GM21367 (cell line): ENCODE data around the gene FAM111A.
A peak's percentile ranks its signal among the peaks of the same experiment; 100 is the strongest.

ENCODE experiments used
- ATAC-seq: cut with Tn5 transposase; IDR thresholded peaks from one replicate; pipeline ENCODE4 v1.9.1; 2021; ENCODE audit not compliant: unreplicated experiment

The FAM111A gene

DNA sequence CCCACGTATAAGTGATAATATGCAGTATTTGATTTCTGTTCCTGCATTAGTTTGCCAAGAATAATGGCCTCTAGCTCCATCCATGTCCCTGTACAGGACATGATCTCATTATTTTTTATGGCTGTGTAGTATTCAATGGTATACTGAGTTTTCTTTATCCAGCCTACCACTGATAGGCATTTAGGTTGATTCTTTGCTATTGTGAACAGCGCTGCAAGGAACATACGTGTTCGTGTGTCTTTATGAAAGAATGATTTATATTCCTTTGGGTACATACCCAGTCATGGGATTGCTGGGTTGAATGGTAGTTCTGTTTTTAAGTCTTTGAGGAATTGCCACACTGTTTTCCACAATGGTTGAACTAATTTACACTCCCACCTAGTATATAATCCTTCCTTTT lies 1.5 kb upstream of the FAM111A start:
- ATAC-seq = no peak

DNA sequence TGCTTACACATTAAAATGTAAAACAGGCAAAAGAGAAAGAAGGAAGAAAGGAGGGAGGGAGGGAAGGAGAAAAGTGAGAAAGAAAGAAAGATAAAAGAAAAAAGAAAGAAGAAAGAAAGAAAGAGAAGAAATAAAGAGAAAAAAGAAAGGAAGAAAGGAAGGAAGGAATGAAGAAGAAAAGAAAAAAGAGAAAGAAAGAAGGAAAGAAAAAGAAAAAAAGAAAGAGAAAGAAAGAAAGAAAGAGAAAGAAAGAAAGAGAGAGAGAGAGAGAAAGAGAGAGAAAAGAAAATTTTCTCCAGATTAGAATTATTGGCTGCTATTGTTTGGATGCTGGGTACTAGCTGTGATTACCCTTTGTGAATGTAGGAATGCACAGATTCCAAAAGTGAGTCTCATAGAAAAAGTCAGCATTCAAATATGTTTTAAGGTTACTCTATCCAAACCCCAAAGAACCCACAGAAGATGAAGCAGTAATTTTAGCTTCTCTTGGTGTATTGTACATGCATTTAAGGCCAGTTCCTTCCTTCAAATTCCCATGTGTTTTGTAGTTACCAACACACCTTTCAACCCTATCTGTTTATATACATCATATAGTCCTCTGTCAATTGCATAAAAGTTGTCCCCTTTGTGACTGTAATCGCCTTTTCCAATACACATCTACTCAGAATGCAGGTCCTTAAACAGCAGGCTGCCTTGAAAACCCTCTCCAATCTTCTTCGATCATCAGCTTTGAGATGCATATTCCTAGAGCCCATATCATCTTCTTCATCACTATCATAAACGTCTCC lies 789 bp upstream of the FAM111A start:
- no peak for ATAC-seq

- no peak for ATAC-seq
Measured at GRCh38 chr11:59144096-59144495, 1.4 kb downstream of the FAM111A start.

DNA sequence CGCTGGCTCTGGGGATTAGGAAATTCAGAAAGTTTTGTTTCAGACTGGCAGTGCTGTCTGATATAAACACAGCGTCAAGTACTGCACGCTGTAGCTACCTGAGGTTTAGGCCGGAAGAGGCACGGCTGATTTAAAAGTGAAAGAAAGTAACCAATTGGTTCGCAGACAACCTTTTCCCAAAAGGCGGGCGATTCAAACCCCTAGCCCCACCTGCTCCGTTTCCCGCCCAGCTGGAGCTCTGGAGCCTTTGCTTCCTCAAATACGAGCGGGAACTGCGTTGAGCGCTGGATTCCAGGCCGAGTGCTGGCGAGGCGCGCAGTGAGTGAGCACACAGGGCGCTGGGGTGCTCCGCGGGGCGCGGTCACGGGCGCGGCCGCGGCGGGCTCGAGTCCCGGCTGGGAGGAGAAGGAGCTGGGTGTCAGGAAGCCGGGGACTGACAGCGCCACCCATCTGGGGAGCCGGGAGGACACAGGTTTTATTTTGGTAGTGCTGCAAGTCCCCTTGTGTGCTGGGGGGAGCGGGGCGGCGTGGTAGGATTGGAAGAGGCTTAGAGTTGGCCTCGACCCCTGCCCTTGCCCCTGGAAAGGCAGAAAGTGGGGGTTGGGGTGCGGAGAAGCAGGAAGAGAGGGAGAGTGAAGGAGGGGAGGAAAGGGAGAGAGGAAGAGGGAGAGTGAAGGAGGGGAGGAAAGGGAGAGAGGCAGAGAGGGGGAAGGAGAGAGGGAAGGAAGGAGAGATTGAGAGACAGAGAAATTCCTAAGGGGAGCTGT lies 2.1 kb downstream of the FAM111A start:
- ATAC-seq = peak; percentile 43

GRCh38 chr11:59145534-59145933 lies 2.9 kb downstream of the FAM111A start:
- ATAC-seq = no peak

DNA sequence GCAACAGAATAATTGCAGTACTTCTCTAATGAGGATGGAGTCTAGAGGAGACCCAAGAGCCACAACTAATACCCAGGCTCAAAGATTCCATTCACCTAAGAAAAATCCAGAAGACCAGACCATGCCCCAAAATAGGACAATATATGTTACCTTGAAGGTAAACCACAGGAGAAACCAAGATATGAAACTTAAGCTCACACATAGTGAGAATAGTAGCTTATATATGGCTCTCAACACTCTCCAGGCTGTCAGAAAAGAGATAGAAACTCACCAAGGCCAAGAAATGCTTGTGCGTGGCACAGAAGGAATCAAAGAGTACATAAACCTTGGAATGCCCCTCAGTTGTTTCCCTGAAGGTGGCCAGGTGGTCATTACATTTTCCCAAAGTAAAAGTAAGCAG lies 9.1 kb downstream of the FAM111A start:
- ATAC-seq = peak; percentile 44

DNA sequence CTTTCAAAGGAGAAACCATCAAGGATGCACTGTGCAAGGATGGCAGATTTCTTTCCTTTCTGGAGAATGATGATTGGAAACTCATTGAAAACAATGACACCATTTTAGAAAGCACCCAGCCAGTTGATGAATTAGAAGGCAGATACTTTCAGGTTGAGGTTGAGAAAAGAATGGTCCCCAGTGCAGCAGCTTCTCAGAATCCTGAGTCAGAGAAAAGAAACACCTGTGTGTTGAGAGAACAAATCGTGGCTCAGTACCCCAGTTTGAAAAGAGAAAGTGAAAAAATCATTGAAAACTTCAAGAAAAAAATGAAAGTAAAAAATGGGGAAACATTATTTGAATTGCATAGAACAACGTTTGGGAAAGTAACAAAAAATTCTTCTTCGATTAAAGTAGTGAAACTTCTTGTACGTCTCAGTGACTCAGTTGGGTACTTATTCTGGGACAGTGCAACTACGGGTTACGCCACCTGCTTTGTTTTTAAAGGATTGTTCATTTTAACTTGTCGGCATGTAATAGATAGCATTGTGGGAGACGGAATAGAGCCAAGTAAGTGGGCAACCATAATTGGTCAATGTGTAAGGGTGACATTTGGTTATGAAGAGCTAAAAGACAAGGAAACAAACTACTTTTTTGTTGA lies 9.8 kb downstream of the FAM111A start:
- ATAC-seq = peak; percentile 72

DNA sequence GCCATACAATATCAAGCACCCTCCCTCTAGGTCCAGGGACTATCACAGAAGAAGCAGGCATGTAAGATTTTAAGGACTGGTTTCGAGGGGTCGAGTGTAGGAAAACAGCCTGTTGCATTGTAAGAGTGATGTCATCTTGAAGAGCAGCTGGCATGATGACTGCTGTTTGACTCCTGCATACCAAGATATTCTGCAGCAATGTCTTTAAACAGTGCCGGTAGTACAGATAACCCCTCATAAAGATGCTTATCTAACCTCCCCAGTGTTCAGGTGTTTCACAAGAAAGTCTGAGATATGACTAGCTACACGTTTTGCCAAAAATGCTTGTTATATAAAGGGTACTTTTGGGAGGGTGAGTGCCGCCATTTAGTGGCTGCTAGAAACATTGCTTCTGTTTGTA lies 12.0 kb downstream of the FAM111A start:
- no peak for ATAC-seq

GRCh38 chr11:59157433-59157832 lies 14.8 kb downstream of the FAM111A start:
- no peak for ATAC-seq

DNA sequence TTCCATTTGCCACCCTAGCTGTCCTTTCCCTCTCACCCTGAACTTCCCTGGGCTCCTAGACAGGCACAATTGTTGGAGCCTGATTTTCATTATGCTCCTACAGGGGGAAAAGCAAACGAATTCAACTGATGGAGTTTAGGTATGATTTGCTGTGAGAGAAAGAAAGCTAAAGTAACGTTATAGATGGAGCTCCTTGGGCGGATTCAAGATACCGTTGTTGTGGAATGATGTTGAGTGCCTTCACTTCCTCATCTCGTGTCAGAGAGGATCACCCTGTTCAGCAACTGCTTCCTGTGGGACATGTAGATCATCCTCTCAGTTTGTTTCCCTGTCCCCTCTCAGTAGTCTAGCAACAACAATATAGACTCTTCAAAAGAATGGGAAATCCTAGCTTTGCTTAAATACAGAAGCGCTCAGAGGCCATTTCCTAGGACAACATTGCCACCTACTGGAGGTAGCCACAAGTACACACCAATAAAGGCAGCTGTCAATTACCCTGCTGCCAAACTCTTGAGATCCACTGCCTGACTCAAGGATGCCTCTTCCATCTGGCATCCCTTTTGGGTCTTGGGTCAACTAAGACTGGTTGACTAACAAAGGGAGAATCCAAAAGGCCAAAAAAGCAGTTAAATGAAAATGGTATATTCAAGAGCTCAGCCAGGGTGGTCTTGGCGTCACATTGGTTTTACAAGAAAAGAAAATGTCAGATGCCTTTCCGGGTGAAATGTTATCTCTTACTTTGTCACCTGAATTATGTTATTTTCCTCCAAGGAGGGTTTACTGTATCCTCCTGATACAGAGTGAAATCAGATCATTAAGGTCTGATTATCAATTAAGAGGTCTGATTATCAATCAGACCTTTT lies 15.8 kb downstream of the FAM111A start:
- ATAC-seq = peak; percentile 82

DNA sequence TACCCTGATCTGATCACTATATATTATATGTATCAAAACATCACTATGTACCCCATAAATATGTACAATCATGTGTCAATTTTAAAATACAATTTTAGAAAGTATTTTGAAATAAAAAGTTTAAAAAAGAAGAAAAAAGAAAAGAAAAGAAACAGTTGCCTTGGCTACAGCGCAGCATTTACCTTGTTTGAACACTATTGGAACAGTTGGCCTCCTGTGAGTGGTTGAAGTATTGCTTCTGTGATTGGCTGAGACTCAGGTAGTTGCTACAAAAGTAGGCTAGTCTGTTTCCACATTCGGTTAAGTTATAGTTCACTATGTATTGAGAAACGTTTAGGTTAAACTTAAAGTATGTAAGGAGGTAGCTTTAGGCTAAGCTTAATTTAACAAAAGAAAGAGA lies 21.4 kb downstream of the FAM111A start:
- no peak for ATAC-seq

GRCh38 chr11:59171508-59172322 lies 29.1 kb downstream of the FAM111A start, which contains the start of gene DTX4:
TSS of gene DTX4 (plus strand) at chr11:59172132. CDS start at chr11:59172596, 464 bp downstream.
- ATAC-seq = peak; percentile 72

DNA sequence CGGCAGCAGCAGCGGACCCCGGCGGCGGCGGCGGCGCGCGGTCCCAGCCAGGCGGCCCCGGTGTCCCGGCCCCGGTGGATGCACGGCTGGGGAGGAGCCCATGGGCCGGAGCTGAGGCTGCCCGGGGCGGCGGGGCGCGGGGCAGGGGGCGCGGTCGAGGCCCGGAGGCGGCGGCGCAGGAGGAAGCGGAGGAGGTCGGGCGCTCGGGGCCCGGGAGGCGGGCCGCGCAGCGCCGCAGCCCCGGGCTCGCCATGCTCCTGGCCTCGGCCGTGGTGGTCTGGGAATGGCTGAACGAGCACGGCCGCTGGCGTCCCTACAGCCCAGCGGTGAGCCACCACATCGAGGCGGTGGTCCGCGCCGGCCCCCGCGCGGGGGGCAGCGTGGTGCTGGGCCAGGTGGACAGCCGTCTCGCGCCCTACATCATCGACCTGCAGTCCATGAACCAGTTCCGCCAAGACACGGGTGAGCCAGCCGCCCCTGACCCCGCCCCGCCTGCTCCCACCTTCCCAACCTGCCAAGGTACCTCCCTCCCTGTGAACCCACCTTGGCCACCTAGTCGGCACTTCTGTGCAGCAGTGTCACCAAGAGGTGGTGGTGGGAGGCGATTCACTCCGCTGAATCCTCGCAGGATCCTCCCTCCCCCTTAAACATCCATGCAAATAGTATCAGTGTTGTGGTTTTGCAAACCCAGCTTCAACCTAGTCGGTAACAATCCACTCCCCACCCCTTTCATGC lies 29.9 kb downstream of the FAM111A start:
- ATAC-seq = peak; percentile 18

DNA sequence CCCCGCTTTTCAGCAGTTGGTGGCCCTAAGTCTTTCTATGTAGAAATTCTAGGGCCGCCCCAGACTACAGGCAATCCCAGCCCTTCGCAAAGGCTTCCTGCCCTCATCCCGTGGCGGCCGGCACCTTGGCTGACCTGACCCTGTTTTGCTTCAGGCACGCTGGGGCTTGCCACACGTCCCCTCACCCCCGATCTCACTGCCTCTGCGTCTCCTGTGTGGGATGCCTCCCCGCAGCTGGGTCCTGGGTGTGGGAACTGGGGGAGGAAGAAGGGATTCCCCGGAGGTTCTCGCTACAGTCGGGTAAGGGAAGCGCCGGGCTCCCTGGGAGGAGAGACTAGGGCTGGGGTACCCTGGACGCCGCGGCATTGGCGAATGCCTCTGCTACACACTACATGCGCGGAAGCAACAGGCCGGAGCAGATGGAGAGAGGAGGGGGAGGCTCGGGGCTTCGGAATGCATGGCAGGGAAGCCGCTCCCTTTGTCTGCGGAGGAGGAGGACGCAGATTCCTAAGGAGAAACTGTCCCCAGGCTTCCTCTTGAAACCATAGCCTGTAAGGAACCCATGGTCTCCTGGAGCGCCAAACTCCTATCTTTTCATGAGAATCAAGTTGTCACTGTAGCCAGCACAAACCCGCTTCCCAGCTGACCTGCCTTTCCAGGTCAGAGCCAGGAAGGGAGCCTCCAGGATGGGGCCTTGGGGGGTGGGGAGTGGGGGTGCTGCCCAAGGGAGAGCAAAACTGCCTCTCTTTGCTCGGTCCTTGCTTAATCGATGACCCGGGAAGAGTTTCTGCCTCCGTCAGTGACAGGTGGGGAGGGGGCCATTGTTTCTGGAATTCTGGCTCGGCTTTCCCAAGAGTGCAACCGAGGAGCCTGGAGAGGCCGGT lies 30.7 kb downstream of the FAM111A start:
- ATAC-seq = no peak

- no peak for ATAC-seq
Measured at GRCh38 chr11:59173964-59174663, 31.5 kb downstream of the FAM111A start.

DNA sequence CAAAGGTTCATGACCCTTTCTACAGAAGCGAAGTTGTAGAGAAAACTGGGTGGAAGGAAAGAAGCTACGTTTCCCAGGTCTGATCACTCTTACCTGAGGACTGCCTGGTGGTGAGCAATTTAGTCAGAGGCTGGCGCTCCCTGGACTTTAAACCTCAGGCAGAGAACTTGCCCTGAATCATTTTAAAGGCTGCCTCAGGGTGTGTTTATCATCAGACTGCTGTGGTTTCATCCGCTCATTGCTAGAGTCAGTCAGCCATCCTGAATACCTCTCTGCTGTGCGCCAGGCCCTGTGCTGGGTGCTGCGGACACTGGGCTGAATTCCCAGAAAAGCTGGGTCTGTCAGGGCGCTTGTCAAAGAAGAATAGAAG lies 32.0 kb downstream of the FAM111A start:
- no peak for ATAC-seq

DNA sequence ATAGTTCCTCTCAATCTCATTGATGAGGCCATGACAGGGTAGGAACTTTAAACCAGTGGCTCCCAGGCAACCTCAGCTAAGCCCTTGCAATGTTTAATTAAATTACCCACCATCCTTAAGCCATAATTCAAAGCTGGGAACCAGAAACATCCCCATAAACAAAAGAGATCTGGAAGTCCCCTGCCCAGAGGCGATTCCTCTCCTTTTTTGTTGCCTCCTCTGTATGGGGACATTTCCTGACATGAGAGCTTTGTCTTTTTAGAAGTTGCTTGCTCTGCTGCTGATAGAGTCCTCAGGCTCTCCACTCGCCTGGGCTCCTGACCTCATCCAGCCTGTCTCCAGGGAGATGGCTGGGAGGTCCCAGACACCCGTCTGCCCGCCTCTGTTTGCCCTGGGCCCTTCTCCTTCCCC lies 32.4 kb downstream of the FAM111A start:
- no peak for ATAC-seq

GRCh38 chr11:59176330-59176729 lies 33.7 kb downstream of the FAM111A start:
- ATAC-seq = no peak
